HG03060 (cell line): ENCODE results near the gene TMED9.
"Not testable (repeated sequence)": the region's sequence is repeated elsewhere in the genome, so short reads cannot be mapped to it uniquely, and the experiment has no call there.

Source experiments
- ATAC-seq: cut with Tn5 transposase; IDR thresholded peaks from one replicate; pipeline ENCODE4 v1.9.1; 2021; ENCODE audit warnings: low read depth, moderate number of reproducible peaks; ENCODE audit not compliant: unreplicated experiment

TMED9 gene

DNA sequence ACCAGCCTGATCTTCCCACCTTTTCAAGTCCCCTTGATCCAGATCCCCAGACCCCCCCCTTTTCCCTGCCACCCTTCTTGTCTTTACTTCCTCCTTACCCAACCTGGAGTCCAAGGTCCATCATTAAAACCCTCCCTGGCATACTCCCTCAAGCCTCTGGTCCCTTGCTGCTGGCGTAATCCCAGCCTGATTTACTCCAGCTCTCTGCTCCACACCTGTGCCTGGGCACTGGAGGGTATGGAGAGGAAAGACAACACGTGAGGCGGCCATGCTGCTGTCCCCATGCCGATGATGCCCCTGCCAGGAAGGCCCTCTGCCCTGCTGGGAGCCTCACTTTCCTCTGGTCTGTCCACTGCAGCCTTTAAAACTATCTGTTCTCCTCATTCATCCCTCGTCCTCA lies 13.1 kb downstream of the TMED9 start:
- ATAC-seq = no peak

DNA sequence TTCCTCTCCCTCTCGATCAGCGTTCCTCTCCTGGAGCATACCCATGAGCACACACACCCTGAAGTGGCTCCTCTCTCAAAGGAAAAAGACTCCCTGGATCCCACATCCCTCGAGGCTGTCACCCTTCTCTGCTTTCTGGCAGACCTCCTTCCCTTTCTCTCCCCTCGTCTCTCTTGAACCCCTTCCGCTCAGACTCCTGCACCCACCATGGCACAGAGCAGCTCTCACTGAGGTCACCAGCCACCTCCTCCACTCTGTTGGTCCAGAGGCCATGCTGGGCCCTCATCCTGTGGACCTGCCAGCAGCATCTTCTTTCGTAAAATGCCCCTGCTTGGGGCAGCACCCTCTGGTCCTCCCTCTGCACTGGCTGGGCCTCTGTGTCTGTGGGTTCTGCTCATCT lies 13.7 kb downstream of the TMED9 start:
- no peak for ATAC-seq

DNA sequence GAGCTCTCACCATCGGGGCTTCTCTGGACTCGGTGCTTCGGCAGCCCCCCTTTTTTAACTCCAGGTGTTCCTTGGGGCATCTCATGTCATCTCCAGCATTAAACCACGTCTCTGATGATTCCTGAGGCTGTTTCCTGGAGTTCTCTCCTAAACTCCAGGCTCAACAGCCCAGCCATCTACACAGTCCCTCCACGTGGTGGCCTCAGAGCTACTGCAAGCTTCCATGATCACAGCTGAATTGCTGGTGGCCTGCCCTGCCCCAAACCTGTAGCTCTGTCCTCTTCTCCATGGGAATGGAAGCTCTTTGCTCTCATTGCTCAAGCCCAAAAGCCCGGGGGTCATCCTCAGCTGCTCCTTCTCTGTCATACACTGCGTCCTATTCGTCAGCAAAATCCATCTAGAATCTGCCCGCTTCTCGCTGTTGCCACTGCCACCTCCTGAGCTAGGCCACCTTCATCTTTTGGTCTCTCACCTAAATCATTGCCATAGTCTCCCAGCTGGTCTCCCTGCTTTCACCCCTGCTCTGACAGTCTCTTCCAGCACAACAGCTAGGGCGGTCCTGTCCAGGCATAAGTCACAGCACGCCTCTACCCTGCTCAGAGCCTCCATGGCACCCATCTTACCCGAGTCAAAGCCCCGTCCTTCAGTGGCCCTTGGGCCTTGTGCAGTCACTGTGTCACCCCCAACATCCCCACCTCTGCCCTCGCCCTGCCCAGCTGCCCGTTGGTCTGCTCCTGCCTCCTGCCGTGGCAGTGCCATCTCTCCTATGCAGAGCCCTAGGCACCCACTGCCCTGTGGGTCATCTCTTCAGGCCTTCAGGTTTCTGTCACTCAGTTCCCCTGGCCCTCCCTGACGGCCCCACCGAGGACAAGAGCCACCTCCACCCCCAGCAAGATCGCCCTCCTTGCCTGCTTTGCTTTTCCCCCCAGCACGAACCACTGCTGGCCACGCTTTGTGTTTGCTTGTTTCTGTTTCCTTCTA lies 14.4 kb downstream of the TMED9 start:
- ATAC-seq = no peak

DNA sequence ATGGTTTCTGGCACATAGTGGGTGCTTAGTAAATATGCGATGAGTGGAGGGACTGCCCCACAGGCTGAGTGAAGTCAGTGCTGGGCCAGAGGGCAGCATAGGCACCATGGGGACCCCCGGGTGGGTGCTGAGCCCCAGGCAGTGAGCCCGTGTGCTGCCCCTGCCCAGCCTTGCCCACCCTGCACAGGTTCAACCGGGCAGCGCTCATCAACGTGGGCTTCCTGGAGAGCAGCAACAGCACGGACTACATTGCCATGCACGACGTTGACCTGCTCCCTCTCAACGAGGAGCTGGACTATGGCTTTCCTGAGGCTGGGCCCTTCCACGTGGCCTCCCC lies 15.1 kb downstream of the TMED9 start:
- no peak for ATAC-seq

DNA sequence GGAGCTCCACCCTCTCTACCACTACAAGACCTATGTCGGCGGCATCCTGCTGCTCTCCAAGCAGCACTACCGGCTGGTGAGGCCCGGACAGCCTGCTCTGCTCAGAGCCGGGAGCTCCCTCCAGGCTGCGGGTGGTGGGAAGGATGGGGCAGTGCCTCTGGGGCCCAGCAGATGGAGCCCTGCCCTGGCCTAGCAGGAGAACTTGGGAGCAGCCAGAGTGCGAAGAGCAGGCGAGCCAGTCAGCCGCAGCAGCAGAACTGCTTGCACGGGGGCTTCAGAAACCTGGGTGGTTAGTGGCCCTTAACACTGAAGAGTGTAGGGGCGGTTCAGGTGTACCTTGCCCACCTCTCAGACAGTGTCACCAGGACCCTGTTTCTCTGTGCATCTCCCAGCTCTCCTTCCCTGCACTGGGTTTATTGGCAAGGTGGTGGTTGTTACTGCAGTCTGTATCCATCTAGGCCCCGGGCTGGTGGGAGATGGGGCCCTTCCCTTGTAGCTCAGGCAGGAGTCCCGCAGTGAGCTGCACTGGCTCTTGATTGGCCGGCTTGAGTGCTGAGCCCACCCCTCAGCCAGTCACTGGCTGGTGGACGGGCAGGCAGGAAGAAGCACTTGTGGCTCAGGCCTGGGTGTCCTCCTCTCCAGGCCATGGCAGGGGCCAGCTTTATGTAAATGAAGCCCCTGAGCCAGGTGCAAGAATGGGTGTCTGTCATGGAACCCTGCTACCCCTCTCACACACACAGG lies 15.6 kb downstream of the TMED9 start:
- ATAC-seq = no peak

DNA sequence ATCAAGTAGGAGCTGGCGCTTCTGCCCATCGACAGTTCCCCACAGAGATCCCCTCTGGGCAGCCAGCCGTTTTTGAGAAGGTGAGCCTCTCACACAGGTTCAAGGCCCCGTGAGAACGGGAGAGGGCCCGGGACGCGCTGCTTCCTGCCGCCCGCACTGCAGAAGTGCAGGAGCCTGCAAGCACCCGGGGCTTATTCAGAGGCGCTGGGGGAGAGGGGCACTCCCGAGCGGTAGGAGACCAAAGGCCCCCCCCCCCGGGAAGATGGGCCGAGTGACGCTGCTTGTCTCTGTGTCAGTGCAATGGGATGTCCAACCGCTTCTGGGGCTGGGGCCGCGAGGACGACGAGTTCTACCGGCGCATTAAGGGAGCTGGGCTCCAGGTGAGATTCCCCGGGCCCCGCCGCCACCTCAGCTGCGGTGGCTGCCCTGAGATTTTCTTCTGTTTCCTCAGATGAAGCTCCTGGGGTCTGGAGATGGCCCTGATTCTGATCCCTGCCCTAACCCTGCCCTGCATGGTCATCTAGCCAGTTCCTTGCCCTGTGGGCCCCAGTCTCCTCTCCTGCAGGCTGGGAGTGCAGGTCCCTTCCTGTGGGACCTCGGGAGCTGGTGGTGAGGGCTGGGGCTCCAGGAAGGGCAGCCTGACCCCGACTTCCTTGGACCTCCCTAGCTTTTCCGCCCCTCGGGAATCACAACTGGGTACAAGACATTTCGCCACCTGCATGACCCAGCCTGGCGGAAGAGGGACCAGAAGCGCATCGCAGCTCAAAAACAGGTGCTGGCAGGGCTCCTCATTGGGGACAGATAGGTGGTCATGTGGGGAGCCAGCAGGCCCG lies 16.5 kb downstream of the TMED9 start:
- ATAC-seq = no peak

DNA sequence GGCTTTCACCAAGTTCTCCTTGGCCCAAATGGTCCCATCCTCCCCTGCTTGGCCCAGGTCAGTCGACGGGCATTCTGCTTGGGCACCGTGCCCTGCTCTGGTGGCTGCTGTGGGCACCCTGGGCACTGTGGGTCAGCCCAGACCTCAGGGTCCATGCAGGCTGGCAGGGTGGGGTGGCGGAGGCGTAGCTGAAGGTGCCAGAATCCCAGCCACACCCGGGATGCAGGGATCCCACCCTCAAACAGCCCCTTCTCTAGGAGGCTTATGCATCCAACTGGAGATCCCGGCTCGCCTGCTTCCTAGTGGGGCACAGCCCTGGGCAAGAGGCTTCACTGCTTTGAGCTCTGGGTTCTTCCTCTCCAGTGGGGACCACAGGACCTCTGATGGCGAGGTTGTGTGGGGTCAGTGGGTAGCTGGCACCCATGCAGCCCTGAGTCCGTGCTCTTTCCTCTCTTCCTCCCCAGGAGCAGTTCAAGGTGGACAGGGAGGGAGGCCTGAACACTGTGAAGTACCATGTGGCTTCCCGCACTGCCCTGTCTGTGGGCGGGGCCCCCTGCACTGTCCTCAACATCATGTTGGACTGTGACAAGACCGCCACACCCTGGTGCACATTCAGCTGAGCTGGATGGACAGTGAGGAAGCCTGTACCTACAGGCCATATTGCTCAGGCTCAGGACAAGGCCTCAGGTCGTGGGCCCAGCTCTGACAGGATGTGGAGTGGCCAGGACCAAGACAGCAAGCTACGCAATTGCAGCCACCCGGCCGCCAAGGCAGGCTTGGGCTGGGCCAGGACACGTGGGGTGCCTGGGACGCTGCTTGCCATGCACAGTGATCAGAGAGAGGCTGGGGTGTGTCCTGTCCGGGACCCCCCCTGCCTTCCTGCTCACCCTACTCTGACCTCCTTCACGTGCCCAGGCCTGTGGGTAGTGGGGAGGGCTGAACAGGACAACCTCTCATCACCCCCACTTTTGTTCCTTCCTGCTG lies 17.4 kb downstream of the TMED9 start:
- no peak for ATAC-seq

DNA sequence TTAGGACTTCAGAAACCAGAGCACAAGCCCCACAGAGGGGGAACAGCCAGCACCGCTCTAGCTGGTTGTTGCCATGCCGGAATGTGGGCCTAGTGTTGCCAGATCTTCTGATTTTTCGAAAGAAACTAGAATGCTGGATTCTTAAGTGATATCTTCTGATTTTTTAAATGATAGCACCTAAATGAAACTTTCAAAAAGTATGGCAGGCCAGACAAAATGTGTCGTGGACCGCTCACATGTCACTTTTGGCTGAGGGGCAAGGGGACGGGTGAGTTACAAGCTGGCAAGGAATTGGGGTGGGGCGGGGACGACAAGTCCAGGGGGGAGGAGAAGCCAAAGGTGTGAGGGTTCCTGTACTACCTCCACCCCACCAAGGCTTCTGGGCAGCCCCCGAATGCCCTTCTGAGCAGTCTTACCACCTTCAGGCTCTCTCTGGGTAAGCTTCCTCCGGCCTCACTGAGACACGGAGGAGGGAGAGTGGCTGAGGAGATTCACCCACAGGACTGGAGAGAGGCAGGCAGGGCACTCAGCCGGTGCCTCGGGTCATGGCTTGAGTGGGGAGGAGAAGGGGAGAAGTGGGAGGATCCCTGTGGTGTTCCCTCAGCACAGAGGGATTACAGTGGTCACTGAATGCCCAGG lies 18.2 kb downstream of the TMED9 start:
- ATAC-seq = no peak

DNA sequence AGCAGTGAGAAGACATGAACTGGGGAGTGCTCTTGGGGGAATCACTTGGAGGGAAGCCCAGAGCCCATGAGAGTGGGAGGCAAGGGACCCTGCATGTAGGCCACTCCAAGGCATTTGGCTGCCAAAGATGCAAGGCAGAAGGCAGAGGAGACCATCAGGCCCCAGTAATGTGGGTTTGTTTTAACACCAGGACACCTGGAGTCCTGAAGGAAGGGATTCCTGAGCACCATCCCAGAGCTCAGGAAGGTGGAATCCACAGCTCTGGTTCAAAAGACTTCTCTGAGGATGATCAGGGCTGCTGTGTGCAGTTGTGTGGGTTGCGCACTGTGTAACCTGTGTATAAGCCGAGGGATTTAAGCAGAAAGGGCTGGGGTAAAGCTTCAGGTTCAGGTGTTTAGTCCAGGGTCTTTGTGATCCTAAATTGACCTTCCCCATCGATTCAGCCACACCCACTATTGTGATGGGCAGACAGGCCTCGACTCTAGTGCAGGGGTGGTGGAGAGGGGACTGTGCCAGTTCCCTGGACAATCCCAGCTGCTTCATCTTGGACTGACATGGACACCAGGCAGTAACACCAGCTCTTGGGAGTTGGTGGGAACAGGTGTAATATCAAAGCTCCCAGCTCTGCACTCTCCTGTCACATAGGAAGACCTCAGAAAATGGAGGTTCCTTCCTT lies 18.9 kb downstream of the TMED9 start:
- no peak for ATAC-seq

DNA sequence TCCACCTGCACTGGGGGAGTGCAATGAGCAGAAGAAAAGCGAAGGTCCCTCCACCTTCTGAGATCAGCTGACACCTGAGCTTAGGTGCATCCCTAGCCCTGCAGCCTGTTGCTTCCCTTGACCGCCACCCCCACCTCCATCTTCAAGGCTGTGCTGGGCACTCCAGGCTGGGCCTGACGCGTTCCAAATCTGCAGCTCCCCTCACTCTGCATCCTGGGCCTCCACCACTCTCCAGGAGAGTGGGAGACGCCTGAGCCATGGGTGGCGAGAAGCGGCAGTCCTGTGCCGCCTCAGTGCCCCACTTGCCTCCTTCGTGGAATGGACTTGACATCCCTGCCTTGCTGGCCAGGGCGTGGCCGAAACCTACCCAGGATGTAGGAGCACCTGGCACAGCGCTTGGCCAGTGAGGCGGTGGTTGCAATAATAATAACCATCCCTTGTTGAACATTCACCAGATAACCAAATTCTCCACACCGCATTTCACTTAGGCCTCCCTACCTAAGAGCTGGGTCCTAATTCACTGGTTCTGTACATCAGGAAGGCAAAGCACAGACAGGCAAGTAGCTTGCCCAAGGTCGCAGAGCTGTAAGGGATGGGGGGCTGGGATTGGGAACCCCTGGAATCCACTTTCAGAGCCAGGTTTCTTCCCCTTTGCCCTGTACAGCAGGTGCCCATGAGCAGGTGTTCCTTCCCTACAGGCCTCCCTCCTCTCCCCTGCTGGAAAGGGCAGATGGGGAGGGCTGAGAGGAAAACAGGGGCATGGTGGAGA lies 19.6 kb downstream of the TMED9 start:
- ATAC-seq = no peak

DNA sequence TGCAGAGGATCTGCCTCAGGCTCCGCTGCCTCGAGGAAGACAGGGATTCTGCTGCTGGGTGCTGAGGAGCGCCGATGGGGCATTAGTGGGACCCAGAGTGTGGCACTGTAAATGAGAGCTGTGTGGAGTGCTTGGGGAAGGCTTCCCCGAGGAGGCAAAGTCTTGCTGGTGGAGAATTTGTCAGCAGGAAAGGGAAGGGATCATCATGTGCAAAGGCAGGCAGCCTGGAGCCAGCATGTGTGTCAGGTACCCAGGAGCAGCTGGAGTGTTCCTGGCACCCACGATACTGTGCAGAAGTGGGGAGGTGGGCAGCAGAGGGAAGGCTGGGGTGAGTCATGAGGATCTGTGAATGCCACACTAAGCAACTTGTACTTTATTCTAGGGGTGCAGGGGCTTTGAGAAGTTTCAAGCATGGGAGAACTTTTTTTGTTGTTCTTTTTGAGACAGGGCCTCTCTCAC lies 20.2 kb downstream of the TMED9 start:
- ATAC-seq = no peak

DNA sequence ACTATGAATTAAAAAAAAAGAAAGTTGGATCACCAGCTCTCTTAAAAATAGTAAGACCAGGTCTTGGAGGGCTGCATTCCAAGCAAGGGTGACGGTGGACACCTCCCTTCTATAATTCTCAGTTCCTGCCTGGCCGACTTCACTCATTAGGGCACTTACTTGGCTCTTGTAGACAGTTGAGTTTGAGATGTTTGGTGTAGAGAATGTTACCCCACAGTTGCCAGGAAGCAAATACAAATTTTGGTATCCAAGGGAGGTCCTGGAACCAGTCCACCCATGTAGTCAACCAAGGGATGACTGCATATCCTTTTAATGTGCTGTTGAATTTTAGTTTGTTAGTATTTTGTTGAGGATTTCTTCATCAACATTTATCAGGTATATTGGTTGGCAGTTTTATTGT lies 28.6 kb downstream of the TMED9 start:
- no peak for ATAC-seq

DNA sequence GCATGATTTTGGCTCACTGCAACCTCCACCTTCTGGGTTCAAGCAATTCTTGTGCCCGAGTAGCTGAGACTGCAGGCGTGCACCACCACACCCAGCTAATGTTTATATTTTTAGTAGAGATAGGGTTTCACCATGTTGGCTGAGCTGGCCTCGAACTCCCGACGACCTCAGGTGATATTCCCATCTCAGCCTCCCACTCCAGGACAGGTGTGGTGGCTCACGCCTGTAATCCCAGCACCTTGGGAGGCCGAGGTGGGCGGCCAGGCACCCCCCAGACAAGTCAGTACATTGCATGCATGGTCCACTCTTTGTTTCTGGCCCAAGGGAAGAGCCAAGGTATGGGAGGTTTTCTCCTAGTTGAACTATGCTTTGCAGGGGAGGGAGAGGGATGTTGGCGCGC lies 32.2 kb downstream of the TMED9 start:
- not testable (repeated sequence) for ATAC-seq

DNA sequence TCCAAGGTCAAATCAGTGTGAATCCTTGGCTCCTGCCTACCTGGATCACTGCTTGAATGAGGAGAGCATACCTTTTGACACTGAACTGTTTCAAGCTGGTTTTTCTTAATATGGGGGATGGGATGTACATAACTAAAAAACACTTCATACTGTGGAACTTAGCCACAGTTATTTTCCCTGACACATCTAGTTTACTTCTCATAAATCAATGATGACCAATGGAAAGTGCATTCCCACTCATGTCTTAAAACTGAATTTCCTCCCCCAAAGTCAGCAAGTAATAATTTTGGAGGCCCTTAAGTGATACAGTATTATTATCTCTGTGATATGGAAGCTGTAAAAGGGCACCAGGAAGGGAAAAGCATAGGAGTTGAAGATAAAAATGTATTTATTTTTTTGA lies 38.2 kb downstream of the TMED9 start:
- not testable (repeated sequence) for ATAC-seq

DNA sequence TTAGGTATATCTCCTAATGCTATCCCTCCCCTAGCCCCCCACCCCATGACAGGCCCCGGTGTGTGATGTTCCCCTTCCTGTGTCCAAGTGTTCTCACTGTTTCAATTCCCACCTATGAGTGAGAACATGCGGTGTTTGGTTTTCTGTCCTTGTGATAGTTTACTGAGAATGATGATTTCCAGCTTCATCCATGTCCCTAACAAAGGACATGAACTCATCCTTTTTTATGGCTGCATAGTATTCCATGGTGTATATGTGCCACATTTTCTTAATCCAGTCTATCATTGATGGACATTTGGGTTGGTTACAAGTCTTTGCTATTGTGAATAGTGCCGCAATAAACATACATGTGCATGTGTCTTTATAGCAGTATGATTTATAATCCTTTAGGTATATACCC lies 42.9 kb downstream of the TMED9 start:
- not testable (repeated sequence) for ATAC-seq

DNA sequence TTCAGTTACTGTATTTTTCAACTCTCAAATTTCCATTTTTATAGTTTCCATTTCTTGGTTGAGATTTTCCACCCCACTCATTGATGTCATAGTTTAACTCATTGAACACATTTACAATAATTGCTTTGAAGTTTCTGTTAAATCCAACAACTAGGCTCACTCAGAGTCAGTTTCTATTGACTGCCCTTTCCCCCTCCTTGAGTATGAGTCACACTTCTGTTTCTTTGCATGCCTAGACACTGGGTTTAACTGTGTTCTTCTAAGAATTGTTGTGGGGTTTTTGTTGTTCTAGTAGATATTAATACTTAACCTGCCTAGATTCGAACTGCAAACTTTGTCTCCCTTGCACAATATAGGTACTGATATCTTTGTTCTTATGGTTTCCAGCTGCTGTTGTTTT lies 53.5 kb downstream of the TMED9 start:
- not testable (repeated sequence) for ATAC-seq
